Neutrophil (primary cell): ENCODE results near the gene C15orf40.
"Not testable (repeated sequence)": the region's sequence is repeated elsewhere in the genome, so short reads cannot be mapped to it uniquely, and the experiment has no call there.

Source experiments
- H3K27ac ChIP-seq: fragments of 200-600 bp; sonication (generic); 2 replicates; pipeline ENCODE4 v1.5.1; 2016; ENCODE audit warnings: mild to moderate bottlenecking, moderate library complexity
- H3K27me3 ChIP-seq: fragments of 200-600 bp; sonication (generic); 2 replicates; pipeline ENCODE4 v1.6.0; 2016; ENCODE audit warnings: mild to moderate bottlenecking
- H3K36me3 ChIP-seq: fragments of 200-600 bp; sonication (generic); 2 replicates; pipeline ENCODE4 v1.5.1; 2017
- H3K4me1 ChIP-seq, 2 experiments: fragments of 200-600 bp in 1 of 2; sonication (generic) in 1 of 2; 1 replicate in 1 of 2; 2 replicates in 1 of 2; pipeline versions ENCODE4 v1.5.1 to v1.6.1; 2013 to 2016; ENCODE audit warnings: low read depth in 1 of 2, low read length in 1 of 2, mild to moderate bottlenecking in 1 of 2, moderate library complexity in 1 of 2; ENCODE audit not compliant: control insufficient read depth in 1 of 2, insufficient read depth in 1 of 2
- H3K4me3 ChIP-seq, 2 experiments: fragments of 200-600 bp in 1 of 2; sonication (generic) in 1 of 2; 1 replicate in 1 of 2; 2 replicates in 1 of 2; pipeline ENCODE4 v1.5.1; 2013 to 2016; ENCODE audit warnings: low read depth in 1 of 2, low read length in 1 of 2, mild to moderate bottlenecking in 1 of 2, moderate library complexity in 1 of 2
- H3K9me3 ChIP-seq: fragments of 200-600 bp; sonication (generic); 2 replicates; pipeline ENCODE4 v1.5.1; 2016
- CTCF ChIP-seq: fragments of 200-600 bp; sonication (generic); IDR thresholded peaks from 2 replicates; pipeline ENCODE4 v1.5.1; 2016; ENCODE audit warnings: antibody characterized with exemption

The C15orf40 gene

GRCh38 chr15:83044156-83044555 lies 32.7 kb upstream of the C15orf40 start:
- Histone ChIP-seq H3K9me3 (no peaks in the 10 kb centered on the region), H3K36me3 (peaks cover 71% of the 10 kb centered on the region), H3K27me3 (no peaks in the 10 kb centered on the region), H3K4me1 (no peaks in the 10 kb centered on the region), H3K4me3 (no peak overlapping the region), H3K27ac (no peak overlapping the region)
- TF ChIP-seq CTCF = no peak

- H3K27ac ChIP-seq = no peak overlapping the region
- no peaks in the 10 kb centered on the region for H3K27me3 ChIP-seq
- H3K4me1 ChIP-seq = no peaks in the 10 kb centered on the region
- no peaks in the 10 kb centered on the region for H3K9me3 ChIP-seq
- H3K36me3 ChIP-seq = peaks cover 37% of the 10 kb centered on the region
- no peak for TF ChIP-seq CTCF
- no peak overlapping the region for H3K4me3 ChIP-seq
Observed at GRCh38 chr15:83039206-83039605, 27.8 kb upstream of the C15orf40 start.

- Histone ChIP-seq H3K27ac (no peak overlapping the region), H3K4me1 (no peaks in the 10 kb centered on the region), H3K27me3 (no peaks in the 10 kb centered on the region), H3K9me3 (no peaks in the 10 kb centered on the region), H3K4me3 (no peak overlapping the region), H3K36me3 (peaks cover 29% of the 10 kb centered on the region)
- no peak for TF ChIP-seq CTCF
Observed at GRCh38 chr15:83036253-83036652, 24.8 kb upstream of the C15orf40 start.

GRCh38 chr15:83031234-83031633 lies 19.8 kb upstream of the C15orf40 start:
- peaks cover 44% of the 10 kb centered on the region for H3K36me3 ChIP-seq

GRCh38 chr15:83030021-83030420 lies 18.6 kb upstream of the C15orf40 start:
- H3K27ac ChIP-seq = no peak overlapping the region
- TF ChIP-seq CTCF = no peak
- H3K27me3 ChIP-seq = no peaks in the 10 kb centered on the region
- H3K9me3 ChIP-seq = no peaks in the 10 kb centered on the region
- peaks cover 47% of the 10 kb centered on the region for H3K36me3 ChIP-seq
- H3K4me1 ChIP-seq = no peaks in the 10 kb centered on the region
- H3K4me3 ChIP-seq = no peak overlapping the region

More at GRCh38 chr15:83031234-83031633, 19.8 kb upstream of the C15orf40 start:
- H3K27ac ChIP-seq, H3K27me3 ChIP-seq, H3K4me3 ChIP-seq, H3K4me1 ChIP-seq, H3K9me3 ChIP-seq: not testable (repeated sequence)

- Histone ChIP-seq H3K4me3 (no peak overlapping the region), H3K9me3 (no peaks in the 10 kb centered on the region), H3K4me1 (no peaks in the 10 kb centered on the region), H3K27me3 (no peaks in the 10 kb centered on the region), H3K36me3 (peaks cover 49% of the 10 kb centered on the region), H3K27ac (no peak overlapping the region)
- no peak for TF ChIP-seq CTCF
Observed at GRCh38 chr15:83018436-83018835, 7.0 kb upstream of the C15orf40 start.
